ENCODE results near the gene GPR152.

DNA sequence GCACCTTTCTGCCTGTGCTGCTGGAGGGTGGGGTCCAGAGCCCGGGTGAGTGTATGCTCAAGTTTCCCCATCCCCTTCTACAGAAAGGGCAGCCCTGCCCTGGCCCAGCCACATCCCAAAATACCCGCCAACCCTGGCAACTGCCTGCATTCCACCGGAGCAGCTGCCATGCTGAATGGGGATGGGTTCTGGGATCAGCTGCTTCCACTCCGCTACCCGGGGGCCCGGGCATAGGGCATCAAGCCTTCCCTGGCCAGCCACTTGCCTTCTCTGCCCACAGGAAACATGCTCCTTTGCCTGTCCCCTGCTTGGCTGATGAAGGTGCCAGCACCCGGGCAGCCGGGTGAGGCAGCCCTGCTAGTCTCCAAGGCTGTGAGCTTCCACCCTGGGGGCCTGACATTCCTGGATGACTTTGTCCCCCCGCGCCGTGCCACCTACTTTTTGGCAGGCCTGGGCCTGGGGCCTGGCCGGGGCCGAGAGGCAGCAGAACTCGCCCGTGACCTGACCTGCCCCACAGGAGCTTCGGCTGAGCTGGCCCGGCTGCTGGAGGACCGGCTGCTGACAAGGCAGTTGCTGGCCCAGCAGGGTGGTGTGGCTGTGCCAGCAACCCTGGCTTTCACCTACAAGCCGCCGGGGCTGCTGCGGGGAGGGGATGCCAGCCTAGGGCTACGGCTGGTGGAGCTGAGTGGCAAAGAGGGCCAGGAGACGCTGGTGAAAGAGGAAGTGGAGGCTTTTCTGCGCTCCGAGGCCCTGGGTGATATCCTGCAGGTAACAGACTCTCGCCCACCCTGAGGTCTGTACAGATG is 33.9 kb downstream of the GPR152 start:
- no peak for TF ChIP-seq CTCF (IDR thresholded peaks at IDR 0.05; ENCODE audit: extremely low read depth in 1 of 2, insufficient read depth in 1 of 2, low read depth in 1 of 2, low read length in 2 of 2)
- TF ChIP-seq EZH2 (IDR thresholded peaks at IDR 0.05; ENCODE audit: borderline replicate concordance, low read depth, low read length, severe bottlenecking) = no peak
- TF ChIP-seq MAX (IDR thresholded peaks at IDR 0.05; ENCODE audit: insufficient read depth, insufficient read length) = no peak

Measured in endothelial cell of umbilical vein (primary cell).